HG03095 (cell line): ENCODE measurements around the gene CLMN.

Source experiments
- ATAC-seq: cut with Tn5 transposase; IDR thresholded peaks from one replicate; pipeline ENCODE4 v1.9.1; 2021; ENCODE audit warnings: moderate library complexity; ENCODE audit not compliant: unreplicated experiment

The CLMN gene

GRCh38 chr14:95321693-95322455, 2.2 kb upstream of the CLMN start:
- no peak for ATAC-seq

- ATAC-seq, result no peak
Observed at GRCh38 chr14:95320955-95321600, 1.4 kb upstream of the CLMN start.

- ATAC-seq, result no peak
Observed at GRCh38 chr14:95320078-95320895, 579 bp upstream of the CLMN start.

- no peak for ATAC-seq
Observed at GRCh38 chr14:95318399-95319311, 1.1 kb downstream of the CLMN start.

GRCh38 chr14:95317817-95318343, 1.8 kb downstream of the CLMN start:
- ATAC-seq, result no peak

- ATAC-seq, result no peak
Observed at GRCh38 chr14:95316821-95317220, 2.9 kb downstream of the CLMN start.

- no peak for ATAC-seq
Observed at GRCh38 chr14:95315579-95315978, 4.1 kb downstream of the CLMN start.

- no peak for ATAC-seq
Observed at GRCh38 chr14:95315156-95315555, 4.6 kb downstream of the CLMN start.

- ATAC-seq, result peak; percentile 54
Observed at GRCh38 chr14:95314609-95315008, 5.1 kb downstream of the CLMN start.

- no peak for ATAC-seq
Observed at GRCh38 chr14:95313707-95314106, 6.0 kb downstream of the CLMN start.

GRCh38 chr14:95313190-95313589, 6.5 kb downstream of the CLMN start:
- ATAC-seq, result no peak

- ATAC-seq, result no peak
Observed at GRCh38 chr14:95312311-95312710, 7.4 kb downstream of the CLMN start.

GRCh38 chr14:95311752-95312151, 8.0 kb downstream of the CLMN start:
- ATAC-seq, result no peak

- ATAC-seq, result no peak
Observed at GRCh38 chr14:95310635-95311380, 8.9 kb downstream of the CLMN start.

GRCh38 chr14:95309261-95310051, 10.3 kb downstream of the CLMN start:
- ATAC-seq, result no peak

- ATAC-seq, result no peak
Observed at GRCh38 chr14:95308073-95308472, 11.6 kb downstream of the CLMN start.

- ATAC-seq, result no peak
Observed at GRCh38 chr14:95307402-95308041, 12.2 kb downstream of the CLMN start.

- no peak for ATAC-seq
Observed at GRCh38 chr14:95305940-95306339, 13.8 kb downstream of the CLMN start.
